Mucosa of rectum (tissue), 2 donors: ENCODE results near the gene MRPS15.
A peak's percentile ranks its signal among the peaks of the same experiment; 100 is the strongest.

Experiments used
- H3K27ac ChIP-seq, 2 donors: one replicate each; pipeline ENCODE4 v1.7.0; 2013; ENCODE audit warnings: inconsistent platforms in 2 of 2, low read depth in 2 of 2, low read length in 2 of 2
- H3K27me3 ChIP-seq, 2 donors: one replicate each; pipeline ENCODE4 v1.7.0; 2013; ENCODE audit warnings: low read length in 2 of 2; ENCODE audit not compliant: control insufficient read depth in 2 of 2, insufficient read depth in 2 of 2
- H3K36me3 ChIP-seq, 2 donors: one replicate each; pipeline ENCODE4 v1.7.0; 2013; ENCODE audit warnings: low read length in 2 of 2; ENCODE audit not compliant: control insufficient read depth in 2 of 2, insufficient read depth in 2 of 2
- H3K4me1 ChIP-seq, 2 donors: one replicate each; pipeline ENCODE4 v1.7.0; 2013; ENCODE audit warnings: low read length in 2 of 2, mild to moderate bottlenecking in 1 of 2; ENCODE audit not compliant: control insufficient read depth in 2 of 2, insufficient read depth in 2 of 2
- H3K4me3 ChIP-seq, 2 donors: one replicate each; pipeline ENCODE4 v1.7.0; 2013; ENCODE audit warnings: low read length in 2 of 2
- H3K9ac ChIP-seq, 2 donors: one replicate each; pipeline ENCODE4 v1.7.0; 2013; ENCODE audit warnings: low read length in 2 of 2, low read depth in 1 of 2, mild to moderate bottlenecking in 1 of 2
- H3K9me3 ChIP-seq, 2 donors: one replicate each; pipeline ENCODE4 v1.7.0; 2013; ENCODE audit warnings: low read length in 2 of 2; ENCODE audit not compliant: control insufficient read depth in 2 of 2
- donor health status: healthy.
- donor health status: Normal muscosa, but diverticular disease.

MRPS15 gene

DNA sequence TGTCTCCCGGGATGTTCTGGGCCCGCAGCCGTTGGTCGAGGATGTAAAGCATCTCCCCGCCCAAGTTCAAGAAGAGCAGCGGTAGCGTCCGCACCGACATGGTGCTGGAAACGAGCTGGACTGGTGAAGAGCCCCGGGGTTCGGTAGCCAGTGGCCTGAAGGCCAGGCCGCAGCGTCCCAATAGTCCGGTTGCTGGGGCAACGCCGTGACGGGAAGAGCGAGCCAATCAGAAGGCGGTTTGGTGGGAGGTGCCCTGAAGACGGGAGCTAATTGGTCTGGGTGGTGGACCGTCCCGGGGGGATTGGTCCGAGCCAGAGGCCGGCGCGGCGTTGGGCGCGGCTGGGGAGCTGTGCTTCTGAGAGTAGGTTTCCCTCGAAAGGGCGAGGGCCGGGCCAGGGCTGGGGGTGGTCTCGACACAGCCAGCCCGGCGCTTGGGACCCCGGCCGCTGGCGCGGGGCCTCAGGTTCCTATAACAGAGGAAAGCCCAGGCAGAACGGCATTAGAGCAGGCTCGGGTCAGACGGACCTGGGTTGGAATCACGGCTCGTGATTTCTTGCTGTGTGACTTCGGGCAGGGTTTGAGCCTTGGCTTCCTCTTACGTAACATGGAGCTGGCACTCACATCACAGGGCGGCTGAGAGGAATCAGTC is 13.8 kb downstream of the MRPS15 start, which contains the start of gene OSCP1:
Gene OSCP1, minus strand, starts transcription at position 182 of the 649 bp plus-strand sequence. Its CDS starts 82 bp downstream, at position 100.
- Histone ChIP-seq H3K4me1 (peaks cover 7 to 8% of the 10 kb centered on the region in 2 donors), H3K27ac (peak within 1 kb of the TSS; percentile 88 to 90), H3K9ac (peak within 1 kb of the TSS; percentile 89 to 92), H3K4me3 (peak within 1 kb of the TSS; percentile 87 to 92), H3K27me3 (no peaks in the 10 kb centered on the region), H3K9me3 (no peaks in the 10 kb centered on the region), H3K36me3 (peaks cover 10 to 12% of the 10 kb centered on the region in 2 donors)

DNA sequence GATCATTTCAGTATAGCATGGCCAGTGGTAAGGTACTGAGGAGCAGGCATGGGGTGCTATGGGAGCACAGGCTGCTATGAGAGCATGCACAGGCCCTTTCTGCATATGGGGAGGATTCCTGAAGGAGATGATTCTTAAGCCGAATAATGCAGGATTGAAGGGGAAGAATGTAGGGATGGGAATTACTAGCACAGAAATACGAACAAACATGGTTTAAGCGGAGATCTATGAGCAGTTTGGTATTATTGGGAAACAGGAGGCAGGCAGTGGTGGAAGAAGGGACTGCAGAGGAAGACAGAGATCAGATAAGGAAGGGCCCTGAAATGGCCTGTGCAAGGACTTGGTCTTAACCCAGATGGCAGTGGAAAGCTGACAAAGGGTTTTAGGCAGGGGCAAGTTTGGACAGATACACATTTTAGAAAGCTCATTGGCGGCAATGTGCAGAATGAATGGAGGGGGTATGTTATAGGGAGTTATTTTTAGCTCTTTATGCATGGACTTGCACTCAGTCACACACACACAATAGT is 15.6 kb downstream of the MRPS15 start:
- Histone ChIP-seq H3K9ac (no peak overlapping the region), H3K27ac (no peak overlapping the region), H3K9me3 (no peaks in the 10 kb centered on the region), H3K27me3 (no peaks in the 10 kb centered on the region), H3K4me1 (peaks cover 7 to 8% of the 10 kb centered on the region in 2 donors), H3K36me3 (no peaks in the 10 kb centered on the region), H3K4me3 (no peak overlapping the region)

DNA sequence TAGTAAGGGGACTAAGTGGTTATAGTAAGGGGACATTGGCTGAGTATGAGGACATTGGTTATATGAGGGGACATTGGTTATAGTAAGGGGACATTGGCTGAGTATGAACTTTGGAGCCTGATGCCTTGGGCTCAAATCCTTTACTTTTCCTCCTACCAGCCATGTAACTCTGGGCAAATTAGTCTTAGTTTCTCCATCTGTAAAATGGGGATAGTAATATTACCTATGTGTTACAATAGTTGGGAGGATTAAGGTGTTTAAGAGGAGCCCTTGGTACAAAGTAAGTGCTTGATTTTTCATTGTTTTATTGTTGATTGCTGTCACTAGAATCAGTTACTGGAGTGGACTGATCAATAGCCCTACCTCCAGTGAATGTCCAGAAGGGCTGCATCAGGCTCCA is 16.7 kb downstream of the MRPS15 start:
- H3K4me1 ChIP-seq = peaks cover 7 to 8% of the 10 kb centered on the region in 2 donors
- no peak overlapping the region for H3K27ac ChIP-seq
- H3K9ac ChIP-seq = no peak overlapping the region
- no peaks in the 10 kb centered on the region for H3K36me3 ChIP-seq
- H3K4me3 ChIP-seq = no peak overlapping the region
- H3K27me3 ChIP-seq = no peaks in the 10 kb centered on the region
- no peaks in the 10 kb centered on the region for H3K9me3 ChIP-seq

DNA sequence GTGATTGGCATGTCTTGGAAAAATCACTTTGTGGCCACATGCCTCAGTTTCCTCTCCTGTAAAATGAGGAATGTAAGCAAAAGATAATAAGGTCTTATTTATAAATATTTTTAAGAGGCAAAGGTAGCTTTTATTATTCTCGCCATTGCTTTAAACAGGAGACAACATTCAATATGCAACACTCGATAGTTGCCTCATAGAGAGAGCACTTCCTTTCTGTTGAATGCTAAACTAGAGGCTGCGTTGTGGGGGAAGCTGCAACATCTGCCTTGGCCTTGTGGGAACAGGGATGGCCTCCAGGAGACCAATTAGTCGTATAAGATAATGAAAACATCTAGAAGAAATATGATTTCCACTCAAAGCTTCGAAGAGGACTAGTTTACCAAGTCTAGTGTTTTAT is 17.4 kb downstream of the MRPS15 start:
- Histone ChIP-seq H3K27ac (no peak overlapping the region), H3K4me1 (peaks cover 7 to 8% of the 10 kb centered on the region in 2 donors), H3K36me3 (no peaks in the 10 kb centered on the region), H3K4me3 (no peak overlapping the region), H3K27me3 (no peaks in the 10 kb centered on the region), H3K9me3 (no peaks in the 10 kb centered on the region), H3K9ac (no peak overlapping the region)

DNA sequence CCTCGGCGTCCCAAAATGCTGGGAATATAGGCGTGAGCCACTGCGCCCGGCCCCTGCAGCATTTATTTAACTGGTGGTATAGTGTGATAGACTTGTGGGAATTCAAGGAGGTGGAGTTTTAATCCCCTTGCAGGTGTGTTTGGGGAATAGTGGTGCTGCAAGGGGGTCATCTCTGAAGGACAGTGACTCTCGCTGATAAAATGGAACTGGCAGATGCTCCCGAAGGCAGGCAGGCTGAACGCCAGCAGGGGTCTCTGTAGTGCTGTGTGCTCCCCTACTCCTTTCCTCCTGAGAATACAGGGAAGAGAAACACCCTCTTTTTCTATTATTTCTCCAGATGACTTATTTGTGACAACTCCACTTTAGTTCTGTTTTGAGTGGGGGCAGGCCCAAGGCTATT is 17.9 kb downstream of the MRPS15 start:
- Histone ChIP-seq H3K27ac (no peak overlapping the region), H3K27me3 (no peaks in the 10 kb centered on the region), H3K36me3 (no peaks in the 10 kb centered on the region), H3K9me3 (no peaks in the 10 kb centered on the region), H3K4me3 (no peak overlapping the region), H3K4me1 (peaks cover 7 to 8% of the 10 kb centered on the region in 2 donors), H3K9ac (no peak overlapping the region)

DNA sequence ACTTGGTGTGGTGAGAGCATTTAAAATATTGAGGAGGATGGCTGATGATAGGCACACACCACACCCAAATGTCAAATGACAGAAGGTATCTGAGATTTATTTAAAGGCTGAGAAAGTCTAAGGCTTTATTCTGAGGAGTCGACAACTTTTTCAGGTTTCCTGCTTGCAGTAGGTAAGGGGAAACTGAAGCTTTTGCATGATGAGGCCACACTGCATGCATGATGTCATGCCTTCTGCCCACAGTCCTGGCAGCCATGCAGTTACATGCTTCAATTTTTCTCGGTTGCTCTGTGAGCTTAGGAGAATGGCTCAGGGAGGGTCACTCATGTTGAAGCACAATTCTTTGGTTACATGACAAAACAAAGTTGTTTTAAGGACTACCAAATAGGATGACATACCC is 20.9 kb downstream of the MRPS15 start:
- Histone ChIP-seq H3K9ac (no peak overlapping the region), H3K27ac (no peak overlapping the region), H3K36me3 (no peaks in the 10 kb centered on the region), H3K9me3 (no peaks in the 10 kb centered on the region), H3K4me1 (no peaks in the 10 kb centered on the region), H3K27me3 (no peaks in the 10 kb centered on the region), H3K4me3 (no peak overlapping the region)

DNA sequence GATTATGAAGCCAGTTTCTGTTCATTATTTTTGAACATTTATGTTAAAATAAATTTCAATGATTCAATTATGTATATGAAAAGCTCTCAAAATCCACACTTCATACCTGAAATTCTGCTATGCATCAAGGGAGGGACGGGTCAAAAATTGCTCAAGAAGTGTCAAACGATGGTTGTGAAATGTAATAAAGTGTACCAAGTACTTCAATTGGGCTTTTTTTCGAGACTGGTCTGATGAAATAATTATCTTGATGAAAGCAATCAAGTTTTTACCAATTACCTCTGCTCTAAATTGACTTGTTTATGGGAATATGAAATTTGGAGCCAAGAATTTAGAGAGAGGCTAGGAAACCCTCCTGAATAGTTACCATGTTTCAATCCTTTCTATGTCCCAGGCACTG is 21.8 kb downstream of the MRPS15 start:
- Histone ChIP-seq H3K4me1 (no peaks in the 10 kb centered on the region), H3K9me3 (no peaks in the 10 kb centered on the region), H3K27ac (no peak overlapping the region), H3K36me3 (no peaks in the 10 kb centered on the region), H3K4me3 (no peak overlapping the region), H3K27me3 (no peaks in the 10 kb centered on the region), H3K9ac (no peak overlapping the region)

DNA sequence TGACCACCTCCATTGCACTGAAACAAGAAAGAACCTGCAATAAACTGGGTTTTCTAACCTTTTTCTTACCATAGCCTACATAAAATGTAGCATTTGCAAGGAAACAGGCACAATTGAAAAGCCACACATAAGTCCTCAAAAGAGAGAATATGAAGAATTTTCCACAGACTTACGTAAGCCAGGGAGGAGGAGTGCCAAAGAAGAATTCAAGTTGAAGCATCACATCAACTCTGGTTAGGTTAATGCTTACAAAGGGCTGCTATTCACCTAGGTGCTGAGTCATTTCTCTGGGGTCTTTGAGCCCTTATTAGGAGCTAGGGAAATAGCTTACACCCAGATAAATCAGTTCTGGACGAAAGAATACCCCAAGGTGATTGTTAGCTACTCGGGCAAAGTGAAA is 23.5 kb downstream of the MRPS15 start:
- H3K27ac ChIP-seq = no peak overlapping the region

DNA sequence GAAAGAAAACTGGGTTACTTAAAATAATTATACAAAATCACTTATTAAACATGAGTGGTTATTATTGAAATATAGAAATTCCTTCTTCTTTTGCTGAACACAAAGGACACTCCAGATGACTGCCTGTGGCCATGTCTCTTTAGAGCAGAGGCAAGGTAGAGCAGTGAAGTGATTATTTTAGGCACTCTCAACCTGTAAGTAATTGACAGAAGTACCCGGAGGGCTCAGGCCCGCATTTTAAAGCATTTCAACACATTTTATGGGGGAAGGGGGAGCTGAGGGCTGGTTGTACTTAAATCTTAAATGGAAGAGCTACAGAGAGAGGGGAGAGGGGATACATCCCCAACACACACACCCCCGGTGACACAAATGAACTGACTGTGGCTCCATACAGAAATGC is 24.1 kb downstream of the MRPS15 start:
- no peak overlapping the region for H3K27ac ChIP-seq
- H3K9ac ChIP-seq = no peak overlapping the region
- H3K4me1 ChIP-seq = no peaks in the 10 kb centered on the region
- no peaks in the 10 kb centered on the region for H3K36me3 ChIP-seq
- H3K4me3 ChIP-seq = no peak overlapping the region
- no peaks in the 10 kb centered on the region for H3K27me3 ChIP-seq
- H3K9me3 ChIP-seq = no peaks in the 10 kb centered on the region

More for the DNA sequence above, 23.5 kb downstream of the MRPS15 start:
- no peaks in the 10 kb centered on the region for H3K4me1 ChIP-seq
- no peaks in the 10 kb centered on the region for H3K36me3 ChIP-seq
- H3K4me3 ChIP-seq = no peak overlapping the region
- H3K9ac ChIP-seq = no peak overlapping the region
- no peaks in the 10 kb centered on the region for H3K27me3 ChIP-seq
- H3K9me3 ChIP-seq = no peaks in the 10 kb centered on the region

DNA sequence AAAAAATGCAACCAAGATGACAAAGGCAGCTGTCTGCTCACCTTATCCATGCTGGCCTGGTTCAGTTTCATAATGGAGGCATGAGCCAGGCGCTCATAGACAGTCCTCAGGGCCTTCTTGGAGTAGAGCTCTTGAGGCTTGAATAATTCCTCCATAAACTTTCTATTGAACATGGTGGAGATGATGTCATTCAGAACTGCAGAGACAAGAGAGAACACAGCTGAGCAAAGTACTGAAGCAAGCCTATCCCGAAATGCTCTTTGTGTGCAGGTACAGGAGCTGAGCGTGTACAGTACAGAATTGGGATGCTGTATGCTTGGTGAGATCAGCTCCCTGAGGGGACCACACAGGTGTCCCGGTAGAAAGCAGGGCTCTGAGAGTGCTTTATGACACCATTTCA is 25.5 kb downstream of the MRPS15 start:
- Histone ChIP-seq H3K27me3 (no peaks in the 10 kb centered on the region), H3K4me3 (no peak overlapping the region), H3K9me3 (no peaks in the 10 kb centered on the region), H3K9ac (no peak overlapping the region), H3K4me1 (no peaks in the 10 kb centered on the region), H3K27ac (no peak overlapping the region), H3K36me3 (no peaks in the 10 kb centered on the region)
